GM18870 (cell line): ENCODE data around the gene SLC44A1.

Experiments used
- ATAC-seq: cut with Tn5 transposase; IDR thresholded peaks from one replicate; pipeline ENCODE4 v1.9.1; 2021; ENCODE audit warnings: moderate library complexity; ENCODE audit not compliant: unreplicated experiment

The SLC44A1 gene

GRCh38 chr9:105244003-105244733 is at the start of gene SLC44A1:
Gene SLC44A1, plus strand, starts transcription at chr9:105244651. Its CDS starts 218 bp downstream, at chr9:105244869.
- peak; percentile 69 for ATAC-seq

GRCh38 chr9:105195259-105195658 is 49.2 kb upstream of the SLC44A1 start:
- no peak for ATAC-seq

- no peak for ATAC-seq
These were observed 46.4 kb upstream of the SLC44A1 start for GRCh38 chr9:105198023-105198422.

- no peak for ATAC-seq
These were observed 45.6 kb upstream of the SLC44A1 start for GRCh38 chr9:105198865-105199264.

GRCh38 chr9:105204416-105204815 is 40.0 kb upstream of the SLC44A1 start:
- no peak for ATAC-seq

GRCh38 chr9:105205787-105206495 is 38.5 kb upstream of the SLC44A1 start:
- no peak for ATAC-seq

GRCh38 chr9:105206496-105206820 is 38.0 kb upstream of the SLC44A1 start:
- ATAC-seq: no peak

GRCh38 chr9:105206821-105207699 is 37.4 kb upstream of the SLC44A1 start:
- ATAC-seq: no peak

- no peak for ATAC-seq
These were observed 27.8 kb upstream of the SLC44A1 start for GRCh38 chr9:105216440-105217178.

- no peak for ATAC-seq
These were observed 25.8 kb upstream of the SLC44A1 start for GRCh38 chr9:105218673-105219072.

GRCh38 chr9:105219291-105219805 is 25.1 kb upstream of the SLC44A1 start:
- no peak for ATAC-seq

- no peak for ATAC-seq
These were observed 24.0 kb upstream of the SLC44A1 start for GRCh38 chr9:105220451-105220850.

GRCh38 chr9:105223544-105224140 is 20.8 kb upstream of the SLC44A1 start:
- ATAC-seq: no peak

- ATAC-seq: no peak
These were observed 18.4 kb upstream of the SLC44A1 start for GRCh38 chr9:105226055-105226454.

- ATAC-seq: no peak
These were observed 12.2 kb upstream of the SLC44A1 start for GRCh38 chr9:105232207-105232606.

GRCh38 chr9:105233873-105234272 is 10.6 kb upstream of the SLC44A1 start:
- ATAC-seq: no peak

GRCh38 chr9:105236261-105236660 is 8.2 kb upstream of the SLC44A1 start:
- ATAC-seq: no peak

GRCh38 chr9:105237246-105237645 is 7.2 kb upstream of the SLC44A1 start:
- ATAC-seq: no peak

GRCh38 chr9:105238302-105238701 is 6.1 kb upstream of the SLC44A1 start:
- no peak for ATAC-seq

GRCh38 chr9:105241356-105242043 is 3.0 kb upstream of the SLC44A1 start:
- ATAC-seq: no peak
